T-helper 1 cell (primary cell): Measurements from ENCODE around the gene EVI5L.
"Not testable (repeated sequence)": the region's sequence is repeated elsewhere in the genome, so short reads cannot be mapped to it uniquely, and the experiment has no call there.

Experiments used
- DNase-seq, 5 donors: peaks; one replicate each; pipeline ENCODE4 v3.0.0-alpha.2; 2012 to 2020
- total RNA-seq, 4 donors: gene quantifications; one replicate each; lab custom pipeline; 2026; lab: John Stamatoyannopoulos, UW

EVI5L gene
- total RNA-seq = 11.0 to 19.5 (median 15.8) reads per million in 4 donors

DNA sequence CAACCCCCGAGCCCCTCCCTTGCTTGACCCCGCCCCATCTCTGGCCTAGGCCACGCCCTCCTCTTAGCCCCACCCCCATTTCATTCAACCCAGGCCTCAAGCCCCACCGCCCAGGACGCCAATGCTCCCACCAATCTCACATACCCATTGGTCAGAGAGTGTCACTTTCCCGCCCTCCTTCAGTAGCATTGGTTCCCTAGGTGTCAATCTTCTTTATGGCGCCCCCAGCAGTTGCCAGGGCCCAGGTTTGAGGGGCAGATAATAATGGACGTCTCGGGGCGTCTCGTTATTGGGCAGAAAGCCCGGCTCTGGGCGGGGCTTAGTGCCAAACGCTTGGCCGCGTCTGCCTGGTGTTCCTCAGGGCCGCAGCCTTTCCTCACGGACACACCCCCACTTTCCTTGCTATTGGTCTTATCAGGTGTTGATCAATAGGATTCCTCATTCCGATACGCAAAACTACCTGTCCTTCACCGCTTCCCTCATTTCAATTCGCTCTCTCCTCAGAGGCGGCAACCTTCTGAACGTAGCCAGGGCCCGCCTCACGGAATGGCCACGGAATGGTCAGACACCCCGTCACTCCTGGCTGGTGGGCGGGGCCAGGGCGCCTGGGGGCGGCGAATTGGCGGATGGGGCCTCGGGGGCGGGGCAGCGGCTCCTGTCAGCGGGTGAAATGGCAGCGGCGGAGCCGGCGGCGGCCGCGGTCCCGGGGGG, at the start of gene EVI5L:
Gene EVI5L (plus strand): TSS at position 658 of the 711 bp plus-strand sequence. CDS start 16,325 bp downstream, outside the sequence.
- DNase-seq = peak; percentile 99 to 100 (median 99)

DNA sequence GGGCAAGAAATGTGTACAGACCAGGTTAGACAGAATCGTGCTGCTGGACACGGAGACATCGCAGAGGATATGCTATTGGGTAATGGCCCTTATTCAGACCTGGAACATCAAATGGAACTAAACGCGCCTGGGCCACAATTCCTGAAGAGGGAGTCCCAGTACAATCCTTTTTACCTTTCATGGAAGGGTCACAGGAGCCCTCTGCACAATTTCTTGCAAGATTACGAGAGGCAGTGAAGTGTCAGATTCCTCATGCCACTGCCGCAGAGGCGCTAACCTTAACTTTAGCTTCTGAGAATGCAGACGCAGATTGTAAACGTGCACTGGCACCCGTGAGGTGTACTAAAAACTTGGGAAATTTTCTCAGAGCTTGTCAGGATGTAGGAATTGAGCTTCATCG, 48.9 kb upstream of the EVI5L start:
- no peak for DNase-seq

DNA sequence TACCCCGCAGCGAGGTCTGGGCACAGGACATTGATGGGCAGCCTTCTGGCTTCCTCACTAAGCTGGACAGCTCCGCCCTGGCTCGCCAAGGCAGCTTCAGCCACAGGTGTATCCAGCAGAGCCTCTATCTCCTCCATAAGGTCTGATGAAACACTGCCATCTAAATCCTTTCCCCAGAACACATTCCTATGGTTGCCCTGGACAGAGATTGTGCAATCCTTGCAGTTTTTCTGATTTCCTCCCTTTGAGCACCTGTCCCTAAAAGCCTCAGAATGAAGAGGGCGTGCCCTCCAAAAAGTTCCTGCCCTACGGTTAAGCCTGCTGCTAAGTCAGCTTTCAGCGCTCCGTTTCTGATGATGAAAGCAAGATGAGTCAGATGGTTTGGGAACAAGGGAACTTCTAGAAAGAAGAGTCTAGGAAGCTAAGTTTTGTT, 46.0 kb upstream of the EVI5L start:
- no peak for DNase-seq

- no peak for DNase-seq
These were observed 45.2 kb upstream of the EVI5L start for GRCh38 chr19:7784856-7785255.

- no peak for DNase-seq
These were observed 42.9 kb upstream of the EVI5L start for GRCh38 chr19:7787141-7787540.

DNA sequence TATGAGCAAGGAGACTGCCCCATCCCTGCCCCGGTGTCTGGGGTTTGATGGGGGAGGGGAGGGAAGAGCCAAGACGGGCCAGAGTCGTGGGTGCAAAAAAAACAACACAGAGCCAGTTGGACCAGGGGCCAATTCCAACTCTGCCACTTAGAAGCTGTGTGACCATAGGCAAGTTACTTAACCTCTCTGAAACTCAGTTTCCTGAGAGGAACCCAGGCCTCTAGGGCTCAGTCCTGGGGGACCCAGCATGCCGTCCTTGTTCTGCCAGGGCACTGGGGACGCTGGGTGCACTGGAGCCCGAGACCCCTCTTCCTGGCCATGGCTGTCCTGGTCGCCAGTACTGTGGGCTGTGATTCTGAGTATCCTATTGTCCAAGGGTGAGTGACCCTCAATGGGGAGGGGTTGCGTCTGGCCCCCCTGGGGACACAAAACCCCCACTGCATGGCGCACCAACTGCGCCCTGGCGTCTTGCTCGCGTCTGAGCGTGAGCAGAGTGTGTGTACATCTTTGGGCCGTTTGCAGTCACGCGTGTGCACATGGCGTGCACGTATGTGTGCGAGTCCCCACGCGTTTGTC, 42.3 kb upstream of the EVI5L start:
- no peak for DNase-seq

GRCh38 chr19:7788178-7788932, 41.7 kb upstream of the EVI5L start:
- no peak for DNase-seq

DNA sequence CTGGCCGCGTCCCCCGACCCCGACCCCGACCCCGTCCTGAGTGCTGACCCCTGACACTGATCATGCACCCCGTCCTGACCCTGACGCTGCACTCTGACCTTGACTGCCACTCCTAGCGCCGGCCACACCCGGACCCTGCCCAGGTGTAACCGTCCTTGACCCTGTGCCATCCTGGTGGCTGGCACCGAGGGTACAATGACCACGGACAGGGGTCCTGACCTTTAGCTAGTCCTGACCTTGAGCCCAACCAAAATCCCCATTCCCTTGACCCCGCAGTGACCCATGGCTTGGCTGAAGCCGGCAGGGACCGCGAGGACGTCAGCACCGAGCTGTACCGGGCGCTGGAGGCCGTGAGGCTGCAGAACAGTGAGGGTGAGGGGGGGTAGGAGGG, 41.1 kb upstream of the EVI5L start:
- DNase-seq = no peak

DNA sequence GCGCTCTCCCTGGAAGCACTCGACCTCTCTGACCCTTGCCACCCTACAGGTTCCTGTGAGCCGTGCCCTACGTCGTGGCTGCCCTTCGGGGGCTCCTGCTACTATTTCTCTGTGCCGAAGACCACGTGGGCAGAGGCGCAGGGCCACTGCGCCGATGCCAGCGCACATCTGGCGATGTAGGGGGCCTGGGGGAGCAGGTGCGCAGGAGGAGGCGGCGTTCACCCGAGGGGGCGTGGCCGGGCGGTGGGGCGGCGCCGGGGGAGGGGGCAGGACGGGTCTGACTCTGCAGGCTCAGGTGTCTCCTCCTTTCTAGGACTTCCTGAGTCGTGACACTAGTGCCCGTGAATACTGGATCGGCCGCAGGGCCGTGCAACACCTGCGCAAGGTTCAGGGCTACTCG, 40.6 kb upstream of the EVI5L start:
- peak in 2 of 5 donors; percentile 26 to 32 for DNase-seq

DNA sequence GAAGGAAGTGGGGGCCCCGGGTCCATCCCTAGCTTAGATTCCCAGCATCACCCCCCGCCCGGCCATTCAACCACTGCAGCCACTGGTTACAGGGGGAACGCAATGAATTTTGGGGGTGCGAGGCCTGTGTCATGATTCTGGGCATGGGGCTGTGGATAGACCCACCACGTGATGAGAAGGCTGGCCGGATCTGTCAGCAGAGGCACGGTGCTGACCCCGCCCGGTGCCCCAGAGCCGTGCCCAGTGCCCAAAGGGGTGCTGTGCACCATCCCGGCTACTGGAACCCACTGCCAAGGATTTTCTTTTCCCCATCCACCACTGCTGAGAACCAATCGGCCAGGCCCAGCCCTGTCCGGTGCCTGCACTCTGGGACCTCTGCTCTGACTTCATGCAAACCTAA, 39.6 kb upstream of the EVI5L start:
- no peak for DNase-seq

DNA sequence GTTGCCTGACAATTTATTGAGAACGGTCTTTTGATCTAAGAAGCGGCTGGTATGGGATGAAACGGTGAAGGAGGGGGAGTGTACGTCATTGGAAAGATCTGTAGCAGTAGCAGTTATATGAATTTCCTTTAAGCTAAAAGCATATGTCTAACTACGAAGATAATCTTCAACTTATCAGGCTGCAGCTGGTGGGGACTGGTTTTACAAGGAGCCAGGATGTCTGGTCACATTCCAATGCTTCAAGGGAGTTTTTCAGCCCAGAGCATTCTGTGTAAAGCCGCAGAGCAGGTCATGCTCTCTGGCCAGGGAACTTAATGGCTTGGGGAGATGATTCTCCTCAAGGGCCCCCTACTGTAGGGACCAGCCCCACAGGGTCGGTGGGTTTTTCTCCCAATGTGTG, 37.7 kb upstream of the EVI5L start:
- DNase-seq = no peak

DNA sequence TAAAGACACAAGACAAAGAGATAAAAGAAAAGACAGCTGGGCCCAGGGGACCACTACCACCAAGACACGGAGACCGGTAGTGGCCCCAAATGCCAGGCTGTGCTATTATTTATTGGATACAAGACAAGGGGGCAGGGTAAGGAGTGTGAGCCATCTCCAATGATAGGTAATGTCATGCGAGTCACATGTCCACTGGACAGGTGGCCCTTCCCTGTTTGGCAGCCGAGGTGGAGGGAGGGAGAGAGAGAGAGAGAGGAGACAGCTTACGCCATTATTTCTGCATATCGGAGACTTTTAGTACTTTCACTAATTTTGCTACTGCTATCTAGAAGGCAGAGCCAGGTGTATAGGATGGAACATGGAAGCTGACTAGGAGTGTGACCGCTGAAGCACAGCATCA, 37.3 kb upstream of the EVI5L start:
- not testable (repeated sequence) for DNase-seq

DNA sequence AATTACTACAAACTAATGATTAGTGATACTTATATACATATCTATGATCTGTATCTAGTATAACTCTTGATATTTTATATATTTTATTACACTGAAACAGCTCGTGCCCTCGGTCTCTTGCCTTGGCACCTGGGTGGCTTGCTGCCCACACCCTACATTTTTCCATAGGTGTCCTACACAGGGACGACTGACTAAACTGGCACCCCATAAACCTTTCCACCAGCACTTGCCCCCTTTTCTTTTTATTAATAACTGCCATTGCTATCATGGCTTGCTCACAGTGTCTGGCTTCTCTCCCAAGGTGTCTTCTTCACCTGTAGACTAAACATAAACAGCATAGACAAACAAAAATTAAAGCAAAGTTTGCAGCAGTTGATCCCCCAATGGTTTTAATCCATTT, 36.5 kb upstream of the EVI5L start:
- no peak for DNase-seq

DNA sequence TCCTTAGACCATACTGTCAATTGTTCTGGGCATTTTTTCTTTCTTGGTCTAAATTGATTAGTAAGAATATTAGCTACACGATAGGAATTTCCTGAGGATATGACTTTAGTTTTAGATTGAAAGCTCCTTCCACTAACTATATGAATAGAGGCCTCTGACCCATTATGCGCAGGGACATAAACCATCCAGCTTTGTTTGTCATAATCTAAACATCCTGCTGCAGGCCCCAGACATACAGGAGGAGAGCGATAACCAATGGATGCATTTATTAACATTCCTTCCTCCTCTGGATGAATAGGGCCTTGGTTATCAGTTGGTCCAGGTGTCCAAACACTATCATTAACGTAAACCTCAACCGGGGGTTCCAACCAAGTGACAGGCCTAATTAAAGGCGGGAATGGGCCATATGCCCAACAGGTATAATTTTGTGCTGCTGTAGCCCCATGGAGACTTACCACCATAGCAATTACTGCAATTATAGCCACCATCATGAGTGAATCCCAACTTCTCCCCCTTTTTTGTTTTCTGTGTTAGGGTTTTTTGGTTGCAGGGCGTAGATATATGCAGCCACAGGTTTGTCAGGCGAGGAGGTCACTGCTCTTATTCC, 34.4 kb upstream of the EVI5L start:
- DNase-seq = no peak

- peak in 4 of 5 donors; percentile 17 to 68 (median 52) for DNase-seq
These were observed 30.2 kb upstream of the EVI5L start for GRCh38 chr19:7799640-7800355.

- no peak for DNase-seq
These were observed 28.9 kb upstream of the EVI5L start for GRCh38 chr19:7801020-7801570.

DNA sequence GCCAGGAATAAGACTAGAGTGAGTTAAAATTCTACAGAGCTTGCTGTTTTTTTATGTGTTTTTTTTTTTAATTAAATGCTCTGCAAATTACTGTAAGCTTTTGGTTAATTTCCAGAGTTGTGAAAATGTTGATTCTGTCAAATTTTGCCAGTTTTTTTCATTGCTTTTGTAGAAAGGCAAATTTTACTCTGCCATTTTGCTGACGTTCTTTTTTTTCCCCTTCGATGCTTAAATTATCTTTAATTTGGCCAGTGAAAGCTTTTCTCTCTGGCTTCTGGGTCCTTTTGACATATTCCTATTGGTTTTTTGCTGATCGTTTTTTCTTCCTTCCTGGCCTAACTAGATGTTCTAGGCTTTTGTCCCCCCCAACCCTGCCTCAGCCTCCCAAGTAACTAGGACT, 23.8 kb upstream of the EVI5L start:
- DNase-seq = no peak

DNA sequence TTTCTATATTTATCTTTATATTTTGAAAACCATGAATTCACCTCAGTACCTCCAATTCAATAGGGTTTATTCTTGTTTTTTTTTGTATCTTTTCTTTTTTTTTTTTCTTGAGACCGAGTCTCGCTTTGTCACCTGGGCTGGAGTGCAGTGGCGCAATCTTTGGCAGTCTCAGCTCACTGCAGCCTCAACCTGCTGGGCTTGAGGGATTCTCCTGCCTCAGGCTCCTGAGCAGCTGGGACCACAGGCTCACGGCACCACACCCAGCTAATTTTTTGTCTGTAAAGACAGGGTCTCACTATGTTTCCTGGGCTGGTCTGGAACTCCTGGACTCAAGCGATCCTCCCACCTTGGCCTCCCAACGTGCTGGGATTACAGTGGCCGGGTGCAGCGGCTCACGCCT, 23.1 kb upstream of the EVI5L start:
- no peak for DNase-seq

GRCh38 chr19:7808108-7808507, 21.9 kb upstream of the EVI5L start:
- DNase-seq = no peak

DNA sequence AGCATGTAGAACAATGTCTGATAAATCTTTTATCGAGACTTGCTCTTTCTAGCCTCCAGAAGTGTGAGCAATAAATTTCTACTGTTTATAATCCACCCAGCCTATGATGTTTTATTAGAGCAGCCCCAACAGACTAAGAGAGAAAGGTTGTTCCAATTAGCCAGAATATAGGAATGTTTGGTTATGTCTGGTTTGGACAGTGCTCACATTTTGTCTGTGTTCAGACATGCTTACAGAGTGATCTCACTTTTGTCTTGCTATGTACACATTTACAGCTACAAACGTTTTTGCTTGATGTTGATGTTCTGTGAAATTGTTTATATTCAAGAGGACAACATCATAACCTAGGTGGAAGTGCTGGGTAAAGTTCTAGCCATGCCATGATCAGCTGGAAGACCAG, 18.0 kb upstream of the EVI5L start:
- DNase-seq = no peak

DNA sequence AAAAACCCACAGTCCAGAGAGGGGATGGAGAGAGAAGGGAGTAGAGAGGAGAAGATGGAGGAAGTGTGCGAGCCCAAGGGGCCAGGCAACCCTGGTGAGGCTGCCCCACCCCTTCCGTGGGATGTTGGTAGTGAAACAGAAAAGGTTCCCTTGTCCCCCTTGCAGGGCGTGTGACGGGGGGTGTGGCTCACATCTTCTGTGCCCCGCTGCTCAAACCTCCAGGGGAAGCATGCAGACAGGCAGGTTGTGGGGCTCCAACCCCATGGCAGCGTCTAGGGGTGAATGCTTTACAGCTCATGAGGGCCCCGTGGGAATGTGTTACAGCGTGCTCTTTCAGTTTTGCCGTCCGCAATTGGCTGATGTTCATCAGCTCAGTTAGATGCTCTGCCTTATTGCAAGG, 14.7 kb upstream of the EVI5L start:
- DNase-seq = peak in 1 of 5 donors; percentile 57

DNA sequence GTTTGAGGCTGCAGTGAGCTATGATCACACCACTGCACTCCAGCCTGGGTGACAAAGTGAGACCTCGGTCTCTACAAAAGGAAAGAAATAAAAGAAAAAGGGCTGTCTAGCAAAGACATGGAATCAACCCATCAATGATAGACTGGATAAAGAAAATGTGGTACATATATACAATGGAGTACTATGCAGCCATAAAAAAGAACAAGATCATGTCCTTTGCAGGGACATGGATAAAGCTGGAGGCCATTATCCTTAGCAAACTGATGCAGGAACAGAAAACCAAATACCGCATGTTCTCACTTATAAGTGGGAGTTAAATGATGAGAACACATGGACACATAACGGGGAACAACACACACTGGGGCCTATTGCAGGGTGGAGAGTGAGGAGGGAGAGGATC, 14.0 kb upstream of the EVI5L start:
- not testable (repeated sequence) for DNase-seq
